Muscle of arm (tissue), 14 donors: Measurements from ENCODE around the gene RPLP2. TPM values are rescaled to one million over a fixed set of nuclear protein-coding genes. Genes with fewer than 3 reads are reported as not detected.

Experiments
- DNase-seq: peaks from one replicate; pipeline ENCODE4 v3.0.0-alpha.2; 2013
- long read RNA-seq, 11 donors: transcript quantifications; one replicate each; lab custom pipeline, GENCODE V29; 2026
- polyA plus RNA-seq, 12 donors: library from polyadenylated mRNA; unstranded; fragments of 120-200 nt; gene quantifications; one replicate each; pipeline ENCODE4 v1.2.1, GENCODE V29; 2013; ENCODE audit not compliant: insufficient read length in 12 of 12

Gene RPLP2
- 1,000 to 10,000 TPM; 1,154 to 1,810 (median 1,407) TPM for polyA plus RNA-seq
- long read RNA-seq, donor 1, transcript RPLP2-205 (2 exons, 646 nt), result minor isoform, 92 of 2,321 reads
- long read RNA-seq, donor 1, transcript RPLP2-207 (4 exons, 637 nt), result minor isoform, 163 of 2,321 reads
- long read RNA-seq, donor 1, transcript RPLP2-201 (5 exons, 781 nt), result major isoform, 1,820 of 2,321 reads
- long read RNA-seq, donor 1, transcript RPLP2-203 (3 exons, 489 nt), result minor isoform, 42 of 2,321 reads
- long read RNA-seq, donor 1, partial matches to known transcripts, result 94 of 2,321 reads
- long read RNA-seq, donor 1, other reads (novel, unspliced or antisense), result 106 of 2,321 reads
- long read RNA-seq, donor 2, transcript RPLP2-201 (5 exons, 781 nt), result major isoform, 1,696 of 2,346 reads
- long read RNA-seq, donor 2, transcript RPLP2-205 (2 exons, 646 nt), result minor isoform, 116 of 2,346 reads
- long read RNA-seq, donor 2, transcript RPLP2-203 (3 exons, 489 nt), result minor isoform, 86 of 2,346 reads
- long read RNA-seq, donor 2, transcript RPLP2-207 (4 exons, 637 nt), result minor isoform, 219 of 2,346 reads
- long read RNA-seq, donor 2, partial matches to known transcripts, result 129 of 2,346 reads
- long read RNA-seq, donor 2, other reads (novel, unspliced or antisense), result 98 of 2,346 reads
- long read RNA-seq, donor 3, transcript RPLP2-203 (3 exons, 489 nt), result minor isoform, 25 of 1,154 reads
- long read RNA-seq, donor 3, transcript RPLP2-207 (4 exons, 637 nt), result minor isoform, 83 of 1,154 reads
- long read RNA-seq, donor 3, transcript RPLP2-201 (5 exons, 781 nt), result major isoform, 906 of 1,154 reads
- long read RNA-seq, donor 3, transcript RPLP2-205 (2 exons, 646 nt), result minor isoform, 34 of 1,154 reads
- long read RNA-seq, donor 3, partial matches to known transcripts, result 62 of 1,154 reads
- long read RNA-seq, donor 3, other reads (novel, unspliced or antisense), result 43 of 1,154 reads
- long read RNA-seq, donor 4, transcript RPLP2-201 (5 exons, 781 nt), result major isoform, 784 of 1,003 reads
- long read RNA-seq, donor 4, transcript RPLP2-207 (4 exons, 637 nt), result minor isoform, 65 of 1,003 reads
- long read RNA-seq, donor 4, transcript RPLP2-205 (2 exons, 646 nt), result minor isoform, 41 of 1,003 reads
- long read RNA-seq, donor 4, transcript RPLP2-203 (3 exons, 489 nt), result minor isoform, 30 of 1,003 reads
- long read RNA-seq, donor 4, partial matches to known transcripts, result 54 of 1,003 reads
- long read RNA-seq, donor 4, other reads (novel, unspliced or antisense), result 27 of 1,003 reads
- long read RNA-seq, donor 5, result 0 reads
- long read RNA-seq, donor 6, transcript RPLP2-205 (2 exons, 646 nt), result minor isoform, 55 of 1,266 reads
- long read RNA-seq, donor 6, transcript RPLP2-203 (3 exons, 489 nt), result minor isoform, 44 of 1,266 reads
- long read RNA-seq, donor 6, transcript RPLP2-207 (4 exons, 637 nt), result minor isoform, 125 of 1,266 reads
- long read RNA-seq, donor 6, transcript RPLP2-201 (5 exons, 781 nt), result major isoform, 933 of 1,266 reads
- long read RNA-seq, donor 6, partial matches to known transcripts, result 54 of 1,266 reads
- long read RNA-seq, donor 6, other reads (novel, unspliced or antisense), result 54 of 1,266 reads
- long read RNA-seq, donor 7, transcript RPLP2-201 (5 exons, 781 nt), result major isoform, 910 of 1,153 reads
- long read RNA-seq, donor 7, transcript RPLP2-203 (3 exons, 489 nt), result minor isoform, 36 of 1,153 reads
- long read RNA-seq, donor 7, transcript RPLP2-207 (4 exons, 637 nt), result minor isoform, 65 of 1,153 reads
- long read RNA-seq, donor 7, transcript RPLP2-205 (2 exons, 646 nt), result minor isoform, 42 of 1,153 reads
- long read RNA-seq, donor 7, partial matches to known transcripts, result 56 of 1,153 reads
- long read RNA-seq, donor 7, other reads (novel, unspliced or antisense), result 44 of 1,153 reads
- long read RNA-seq, donor 8, transcript RPLP2-205 (2 exons, 646 nt), result minor isoform, 63 of 2,138 reads
- long read RNA-seq, donor 8, transcript RPLP2-203 (3 exons, 489 nt), result minor isoform, 39 of 2,138 reads
- long read RNA-seq, donor 8, transcript RPLP2-201 (5 exons, 781 nt), result major isoform, 1,697 of 2,138 reads
- long read RNA-seq, donor 8, transcript RPLP2-207 (4 exons, 637 nt), result minor isoform, 139 of 2,138 reads
- long read RNA-seq, donor 8, partial matches to known transcripts, result 108 of 2,138 reads
- long read RNA-seq, donor 8, other reads (novel, unspliced or antisense), result 90 of 2,138 reads
- long read RNA-seq, donor 9, transcript RPLP2-203 (3 exons, 489 nt), result minor isoform, 96 of 1,608 reads
- long read RNA-seq, donor 9, transcript RPLP2-201 (5 exons, 781 nt), result major isoform, 1,127 of 1,608 reads
- long read RNA-seq, donor 9, transcript RPLP2-207 (4 exons, 637 nt), result minor isoform, 158 of 1,608 reads
- long read RNA-seq, donor 9, transcript RPLP2-205 (2 exons, 646 nt), result minor isoform, 79 of 1,608 reads
- long read RNA-seq, donor 9, partial matches to known transcripts, result 75 of 1,608 reads
- long read RNA-seq, donor 9, other reads (novel, unspliced or antisense), result 71 of 1,608 reads
- long read RNA-seq, donor 10, transcript RPLP2-205 (2 exons, 646 nt), result minor isoform, 57 of 2,054 reads
- long read RNA-seq, donor 10, transcript RPLP2-203 (3 exons, 489 nt), result minor isoform, 49 of 2,054 reads
- long read RNA-seq, donor 10, transcript RPLP2-201 (5 exons, 781 nt), result major isoform, 1,569 of 2,054 reads
- long read RNA-seq, donor 10, transcript RPLP2-207 (4 exons, 637 nt), result minor isoform, 144 of 2,054 reads
- long read RNA-seq, donor 10, partial matches to known transcripts, result 152 of 2,054 reads
- long read RNA-seq, donor 10, other reads (novel, unspliced or antisense), result 83 of 2,054 reads
- long read RNA-seq, donor 11, transcript RPLP2-201 (5 exons, 781 nt), result major isoform, 2,168 of 2,689 reads
- long read RNA-seq, donor 11, transcript RPLP2-203 (3 exons, 489 nt), result minor isoform, 48 of 2,689 reads
- long read RNA-seq, donor 11, transcript RPLP2-207 (4 exons, 637 nt), result minor isoform, 159 of 2,689 reads
- long read RNA-seq, donor 11, transcript RPLP2-205 (2 exons, 646 nt), result minor isoform, 61 of 2,689 reads
- long read RNA-seq, donor 11, partial matches to known transcripts, result 114 of 2,689 reads
- long read RNA-seq, donor 11, other reads (novel, unspliced or antisense), result 138 of 2,689 reads

- peak; percentile 99 for DNase-seq
Measured at GRCh38 chr11:809287-810039, at the start of gene RPLP2. RPLP2 (plus strand) TSS chr11:809967; CDS start chr11:810235, 268 bp downstream.

GRCh38 chr11:760236-760635 is 49.5 kb upstream of the RPLP2 start:
- no peak for DNase-seq

DNA sequence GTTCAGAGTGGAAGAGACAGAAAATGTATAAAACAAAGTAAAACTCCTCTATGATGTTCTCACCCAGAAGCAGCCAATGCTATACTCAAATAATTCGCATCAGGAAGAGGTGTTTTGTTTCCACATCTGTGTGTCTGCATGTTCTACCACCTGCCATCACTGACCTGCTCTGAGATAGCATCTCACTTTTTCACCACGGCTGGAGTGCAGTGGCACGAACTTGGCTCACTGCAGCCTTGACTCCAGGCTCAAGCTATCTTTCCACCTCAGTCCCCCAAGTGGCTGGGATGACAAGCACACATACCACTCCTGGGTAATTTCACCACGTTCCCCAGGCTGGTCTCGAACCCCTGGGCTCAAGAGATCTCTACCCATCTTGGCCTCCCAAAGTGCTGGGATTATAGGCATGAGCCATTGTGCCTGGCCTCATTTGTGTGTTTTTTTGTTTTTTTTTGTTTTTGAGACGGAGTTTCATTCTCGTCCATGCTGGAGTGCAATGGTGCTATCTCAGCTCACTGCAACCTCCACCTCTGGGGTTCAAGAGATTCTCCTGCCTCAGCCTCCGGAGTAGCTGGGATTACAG is 48.1 kb upstream of the RPLP2 start:
- DNase-seq, result no peak

GRCh38 chr11:762421-763072 is 47.2 kb upstream of the RPLP2 start:
- no peak for DNase-seq

DNA sequence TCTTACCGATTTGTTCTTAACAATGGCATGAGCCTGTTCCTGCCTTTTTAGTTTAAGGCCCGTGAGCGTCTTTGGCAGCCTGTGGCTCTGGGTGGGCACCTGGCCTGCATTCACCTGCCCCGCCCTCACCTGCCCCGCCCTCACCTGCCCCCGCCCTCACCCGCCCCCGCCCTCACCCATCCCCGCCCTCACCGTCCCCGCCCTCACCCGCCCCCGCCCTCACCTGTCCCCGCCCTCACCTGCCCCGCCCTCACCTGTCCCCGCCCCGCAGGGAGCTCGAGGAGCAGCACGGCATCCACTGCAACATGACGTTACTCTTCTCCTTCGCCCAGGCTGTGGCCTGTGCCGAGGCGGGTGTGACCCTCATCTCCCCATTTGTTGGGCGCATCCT is 46.7 kb upstream of the RPLP2 start:
- DNase-seq, result no peak

DNA sequence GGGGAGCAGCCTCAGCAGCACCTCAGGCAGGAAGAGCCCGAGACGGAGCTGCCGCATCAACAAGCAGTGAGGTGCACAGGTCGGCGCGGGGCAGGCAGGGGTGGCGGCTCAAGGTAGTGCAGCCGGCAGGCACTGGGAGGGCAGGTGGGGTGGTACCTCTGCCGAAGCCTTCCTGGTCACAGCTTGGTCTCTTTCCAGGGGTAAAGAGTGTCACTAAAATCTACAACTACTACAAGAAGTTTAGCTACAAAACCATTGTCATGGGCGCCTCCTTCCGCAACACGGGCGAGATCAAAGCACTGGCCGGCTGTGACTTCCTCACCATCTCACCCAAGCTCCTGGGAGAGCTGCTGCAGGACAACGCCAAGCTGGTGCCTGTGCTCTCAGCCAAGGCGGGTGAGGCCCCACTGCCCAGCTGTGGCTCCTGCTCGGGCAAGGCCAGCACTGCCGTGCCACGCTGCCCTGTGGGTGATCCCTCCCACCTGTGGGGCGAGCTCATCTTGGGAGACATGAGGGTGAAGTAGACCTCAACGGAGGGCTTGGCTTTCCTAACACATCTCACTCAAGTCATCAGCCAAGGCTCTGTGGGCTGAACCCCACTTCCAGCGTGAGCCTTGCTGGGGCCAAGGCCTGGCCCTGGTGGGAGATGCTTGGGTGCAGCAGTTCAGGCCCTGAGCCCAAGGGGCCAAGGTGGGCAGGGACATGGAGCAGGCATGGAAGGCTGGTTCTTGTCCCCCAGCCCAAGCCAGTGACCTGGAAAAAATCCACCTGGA is 46.0 kb upstream of the RPLP2 start:
- DNase-seq, result no peak

GRCh38 chr11:764322-765024 is 45.3 kb upstream of the RPLP2 start:
- no peak for DNase-seq

DNA sequence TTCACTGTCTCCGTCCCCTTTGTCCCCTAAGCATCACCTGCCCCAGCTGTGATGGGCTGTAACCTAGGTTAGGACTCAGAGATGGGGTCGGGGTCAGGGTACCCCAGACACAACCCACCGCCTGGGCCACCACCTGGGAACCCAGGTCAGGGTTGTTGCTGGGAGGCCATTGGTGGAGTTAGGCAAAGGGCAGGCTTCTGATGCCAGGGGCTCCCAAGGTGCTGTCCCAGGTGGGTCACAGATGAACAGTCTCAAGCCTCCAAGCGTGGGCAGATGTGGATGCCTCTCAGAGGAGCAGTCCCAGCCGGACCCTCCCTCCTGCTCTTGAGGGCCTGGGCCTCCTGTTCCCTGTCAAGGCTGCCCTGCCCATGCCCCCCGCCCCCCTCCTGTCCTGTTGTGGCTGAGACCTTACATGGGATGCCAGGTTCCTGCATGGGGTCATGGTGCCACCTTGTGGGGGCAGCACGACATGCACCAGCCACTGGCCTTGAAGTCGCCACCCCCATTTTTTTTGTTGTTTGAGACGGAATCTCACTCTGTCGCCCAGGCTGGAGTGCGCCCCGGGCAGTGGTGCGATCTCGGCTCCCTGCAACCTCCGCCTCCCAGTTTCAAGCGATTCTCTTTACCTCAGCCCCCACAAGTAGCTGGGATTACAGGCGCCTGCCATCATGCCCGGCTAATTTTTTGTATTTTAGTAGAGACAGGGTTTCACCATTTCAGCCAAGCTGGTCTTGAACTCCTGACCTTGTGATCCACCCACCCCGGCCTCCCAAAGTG is 44.6 kb upstream of the RPLP2 start:
- no peak for DNase-seq

GRCh38 chr11:765802-766091 is 44.0 kb upstream of the RPLP2 start:
- no peak for DNase-seq

DNA sequence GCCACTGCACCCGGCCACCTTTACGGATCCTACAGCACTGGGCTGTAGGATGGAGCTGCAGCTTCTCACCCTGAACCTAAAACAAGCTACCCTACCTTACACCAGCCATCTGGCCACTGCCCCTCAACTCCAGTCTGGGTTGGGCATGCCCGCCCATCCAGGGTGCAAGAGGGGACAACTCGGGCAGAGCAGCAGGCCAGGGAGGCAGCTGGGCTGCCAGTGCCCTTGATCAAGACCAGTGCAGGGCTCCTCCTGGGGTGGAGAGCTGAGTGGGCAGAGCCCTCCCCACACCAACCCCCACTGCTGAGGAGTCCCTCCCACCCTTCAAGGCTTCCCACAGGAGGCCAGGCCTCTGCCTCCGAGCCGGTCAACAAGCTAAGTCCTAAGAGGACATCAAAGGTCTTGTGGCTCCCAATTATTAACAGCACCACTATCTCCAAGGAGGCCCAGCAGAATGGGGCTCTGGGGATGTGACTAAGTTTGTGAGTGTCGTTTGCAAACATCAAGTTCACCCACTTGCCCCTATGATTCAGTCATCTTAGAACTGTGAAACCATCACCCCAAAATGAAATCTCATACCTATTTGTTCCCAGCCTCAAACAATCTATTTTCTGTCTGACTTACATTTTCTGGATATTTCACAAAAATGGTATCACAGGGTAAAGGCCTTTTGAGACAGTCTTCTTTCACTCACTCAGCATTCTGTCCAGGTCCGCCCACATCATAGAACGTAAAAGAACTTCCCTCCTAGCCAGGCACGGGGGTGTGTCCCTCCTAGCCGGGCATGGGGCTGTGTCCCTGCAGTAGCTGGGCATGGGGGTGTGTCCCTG is 43.4 kb upstream of the RPLP2 start:
- DNase-seq, result no peak

- no peak for DNase-seq
Measured at GRCh38 chr11:766936-767210, 42.9 kb upstream of the RPLP2 start.

GRCh38 chr11:767238-767637 is 42.5 kb upstream of the RPLP2 start:
- DNase-seq, result no peak

- DNase-seq, result no peak
Measured at GRCh38 chr11:769887-770641, 39.7 kb upstream of the RPLP2 start.
